ENCODE results near the gene RAP2B. TPM values are rescaled to one million over a fixed set of nuclear protein-coding genes. Genes with fewer than 3 reads are reported as not detected.

The RAP2B gene
- total and polyA plus RNA-seq, 2 donors (not counting 1 experiment from before 2014, with no cell fraction given): 2.8 to 16.9 TPM

DNA sequence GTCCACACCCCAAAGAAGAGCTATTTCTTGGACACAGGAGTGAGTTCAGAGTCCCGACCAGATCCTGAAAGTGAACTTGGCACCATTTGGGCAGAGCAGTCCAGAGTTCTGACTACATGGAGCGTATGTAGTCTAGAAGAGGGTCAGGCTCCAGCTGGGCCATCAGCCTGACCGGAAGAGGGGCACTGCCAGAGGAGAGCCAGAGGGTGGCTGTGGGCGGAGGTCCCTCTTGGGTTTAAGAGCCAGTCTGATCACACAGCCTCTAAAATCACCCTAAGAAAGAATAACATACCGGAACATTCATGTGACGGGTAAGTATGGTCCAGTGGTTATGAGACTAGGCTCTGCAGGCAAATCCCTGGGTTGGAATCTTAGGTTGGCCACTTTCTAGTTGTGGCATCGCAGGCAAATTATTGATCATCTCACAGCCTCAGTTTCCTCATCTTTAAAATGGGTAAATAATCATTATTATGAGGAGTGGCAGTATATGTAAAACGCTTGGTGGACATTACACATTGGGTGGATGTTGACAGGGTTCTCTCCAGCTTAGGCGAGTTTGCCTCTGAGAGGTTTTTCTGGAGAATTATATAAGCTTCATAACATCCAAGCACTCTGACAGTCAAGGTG, 2.1 kb upstream of the RAP2B start:
- H3K36me3 ChIP-seq (replicated peaks in 1 of 2; ENCODE audit: control extremely low read depth in 1 of 2, control insufficient read depth in 1 of 2, extremely low read depth in 1 of 2, insufficient read depth in 2 of 2, low read length in 1 of 2): no peaks in the 10 kb centered on the region
- H3K9ac ChIP-seq (ENCODE audit: low read length): peak overlapping the region; percentile 89
- Mint-ChIP-seq H3K27ac (peak overlapping the region; percentile 98), H3K4me3 (peak overlapping the region; percentile 99), H3K27me3 (no peaks in the 10 kb centered on the region), H3K9me3 (ENCODE audit: insufficient read depth) (no peaks in the 10 kb centered on the region), H3K4me1 (peaks cover 34% of the 10 kb centered on the region)
- CTCF ChIA-PET: interaction anchor here (1.0 to 1.8 kb wide), 2 partner anchors 62 to 66 kb away, joined by 3 to 5 read pairs; no protein-coding TSS in a partner anchor
- H3K9me3 ChIP-seq (ENCODE audit: control extremely low read depth in 1 of 3, control insufficient read depth in 2 of 3, insufficient read depth in 1 of 3, low read length in 2 of 3): no peaks in the 10 kb centered on the region
- H3K4me1 ChIP-seq (ENCODE audit: control insufficient read depth in 2 of 2, insufficient read depth in 2 of 2, low read length in 2 of 2): peaks cover 13 to 27% of the 10 kb centered on the region in 2 donors
- POLR2A ChIA-PET: interaction anchor here (2.6 kb wide), 1 partner anchor 61 kb away, joined by 21 read pairs; no protein-coding TSS in a partner anchor
- H3K4me2 ChIP-seq (replicated peaks; ENCODE audit: low read depth, low read length, poor library complexity, severe bottlenecking): peak overlapping the region; percentile 85
- H3K27ac ChIP-seq (ENCODE audit: low read length in 2 of 2): peak overlapping the region; percentile 73 to 83
- H3K79me2 ChIP-seq (ENCODE audit: control insufficient read depth, insufficient read depth, low read length): peaks cover 22% of the 10 kb centered on the region
- WGBS (ENCODE audit: insufficient coverage): 100% methylated on average over 2 of the region's 9 CpGs
- no peak for DNase-seq
- H3K27me3 ChIP-seq (replicated peaks in 1 of 4; ENCODE audit: control extremely low read depth in 1 of 4, control insufficient read depth in 3 of 4, insufficient read depth in 4 of 4, low read length in 3 of 4): no peaks in the 10 kb centered on the region
- H4K20me1 ChIP-seq (ENCODE audit: control insufficient read depth, insufficient read depth, low read length, poor library complexity, severe bottlenecking): no peaks in the 10 kb centered on the region
- peak overlapping the region in 4 of 5 experiments; percentile 61 to 99 (median 86) for H3K4me3 ChIP-seq (ENCODE audit: control extremely low read depth in 1 of 5, extremely low read depth in 1 of 5, insufficient read depth in 1 of 5, low read depth in 2 of 5, low read length in 4 of 5)
- intact Hi-C loops (cut with micrococcal nuclease): loop anchor here (5.0 to 10.0 kb wide), 4 partner anchors 118 to 1893 kb away; no protein-coding TSS in a partner anchor
- peak overlapping the region; percentile 77 for H2AFZ ChIP-seq (ENCODE audit: insufficient read depth, low read depth, low read length, poor library complexity, severe bottlenecking)
- ATAC-seq (ENCODE audit: low read depth): no peak
- TF ChIP-seq EZH2 (IDR thresholded peaks at IDR 0.05; ENCODE audit: borderline replicate concordance, insufficient read depth, low read depth, low read length, poor library complexity, severe bottlenecking): no peak
- TF ChIP-seq, protein P1, sequence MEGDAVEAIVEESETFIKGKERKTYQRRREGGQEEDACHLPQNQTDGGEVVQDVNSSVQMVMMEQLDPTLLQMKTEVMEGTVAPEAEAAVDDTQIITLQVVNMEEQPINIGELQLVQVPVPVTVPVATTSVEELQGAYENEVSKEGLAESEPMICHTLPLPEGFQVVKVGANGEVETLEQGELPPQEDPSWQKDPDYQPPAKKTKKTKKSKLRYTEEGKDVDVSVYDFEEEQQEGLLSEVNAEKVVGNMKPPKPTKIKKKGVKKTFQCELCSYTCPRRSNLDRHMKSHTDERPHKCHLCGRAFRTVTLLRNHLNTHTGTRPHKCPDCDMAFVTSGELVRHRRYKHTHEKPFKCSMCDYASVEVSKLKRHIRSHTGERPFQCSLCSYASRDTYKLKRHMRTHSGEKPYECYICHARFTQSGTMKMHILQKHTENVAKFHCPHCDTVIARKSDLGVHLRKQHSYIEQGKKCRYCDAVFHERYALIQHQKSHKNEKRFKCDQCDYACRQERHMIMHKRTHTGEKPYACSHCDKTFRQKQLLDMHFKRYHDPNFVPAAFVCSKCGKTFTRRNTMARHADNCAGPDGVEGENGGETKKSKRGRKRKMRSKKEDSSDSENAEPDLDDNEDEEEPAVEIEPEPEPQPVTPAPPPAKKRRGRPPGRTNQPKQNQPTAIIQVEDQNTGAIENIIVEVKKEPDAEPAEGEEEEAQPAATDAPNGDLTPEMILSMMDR (IDR thresholded peaks at IDR 0.05): no peak

Data from B cell (primary cell).